GM21526 (cell line): Measurements from ENCODE around the gene ARID1B.
A peak's percentile ranks its signal among the peaks of the same experiment; 100 is the strongest.

Experiments
- ATAC-seq: cut with Tn5 transposase; IDR thresholded peaks from one replicate; pipeline ENCODE4 v1.9.1; 2021; ENCODE audit warnings: moderate library complexity; ENCODE audit not compliant: unreplicated experiment, low FRiP score

ARID1B gene

DNA sequence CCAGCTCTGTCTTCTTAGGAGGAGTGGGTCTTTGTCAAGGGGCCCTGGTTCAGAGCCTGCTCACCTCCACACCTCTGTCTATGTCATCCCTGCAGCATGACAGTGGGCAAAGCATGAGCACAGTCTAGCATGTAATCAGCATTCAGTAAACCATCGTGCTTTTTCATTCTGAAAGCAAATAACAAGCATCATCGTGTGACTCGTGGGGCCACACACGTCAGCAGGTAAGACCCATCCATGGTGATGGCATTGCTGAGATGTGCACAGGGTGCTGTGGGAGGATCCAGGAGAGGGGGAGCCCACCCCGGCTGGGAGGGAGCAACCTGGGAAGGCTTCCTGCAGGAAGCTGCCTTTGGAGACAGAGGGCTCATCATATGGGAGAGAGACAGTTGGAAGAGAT lies 439.4 kb downstream of the ARID1B start:
- ATAC-seq, result no peak

DNA sequence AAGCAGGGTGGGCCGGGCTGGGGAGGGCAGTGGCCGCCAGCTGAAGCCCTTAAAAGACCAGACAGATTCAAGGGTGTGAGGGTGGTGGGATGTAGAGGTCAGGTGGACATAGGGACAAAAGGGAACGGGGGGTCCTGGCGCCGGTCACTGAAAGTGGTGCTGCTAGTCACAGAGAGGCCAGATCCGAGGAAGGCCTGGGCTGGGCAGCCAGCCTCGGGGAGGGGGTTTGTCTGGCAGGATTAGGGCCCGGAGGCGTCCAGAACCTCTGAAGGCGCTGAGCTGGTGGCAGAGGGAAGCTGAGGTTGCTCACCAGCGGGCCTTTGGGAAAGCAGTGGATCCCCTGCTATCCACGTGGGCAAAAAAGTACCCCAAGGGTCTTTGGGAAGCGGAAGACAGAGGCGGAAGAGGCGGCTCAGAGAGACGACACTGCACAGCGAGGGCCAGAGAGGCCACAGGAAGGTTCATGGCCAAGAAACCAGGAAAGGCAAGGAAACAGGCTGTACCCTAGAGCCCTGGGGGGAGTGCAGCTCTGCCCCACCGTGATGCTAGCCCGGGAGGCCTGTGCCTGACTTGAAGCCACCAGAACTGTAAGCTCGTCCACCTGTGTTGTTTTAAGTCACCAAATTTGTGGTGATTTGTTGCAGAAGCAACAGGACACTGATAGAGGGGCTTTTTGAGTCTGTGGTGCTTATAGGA lies 440.2 kb downstream of the ARID1B start:
- no peak for ATAC-seq

DNA sequence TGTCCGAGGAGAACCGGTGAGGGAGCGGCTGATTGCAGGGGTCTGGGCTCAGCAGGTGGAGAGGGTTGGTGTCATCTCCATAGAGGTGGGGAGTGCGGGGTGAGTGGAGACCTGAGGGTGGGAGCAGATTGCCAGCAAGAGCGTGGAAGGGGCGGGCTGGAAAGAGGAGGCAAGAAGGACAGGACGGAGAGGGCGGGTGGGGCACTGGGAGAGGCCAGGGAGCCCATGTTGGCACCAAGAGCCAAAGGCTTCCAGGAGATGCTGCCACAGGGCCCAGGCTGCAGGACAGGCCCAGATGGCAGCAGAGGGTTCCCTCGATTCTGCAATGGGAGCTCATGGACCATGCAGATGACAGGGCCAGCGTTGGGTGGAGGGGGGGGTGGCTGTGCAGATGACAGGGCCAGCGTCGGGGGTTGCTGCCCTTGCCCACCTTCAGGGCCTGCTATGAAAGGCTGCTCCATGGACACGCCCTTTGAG lies 440.8 kb downstream of the ARID1B start:
- no peak for ATAC-seq

DNA sequence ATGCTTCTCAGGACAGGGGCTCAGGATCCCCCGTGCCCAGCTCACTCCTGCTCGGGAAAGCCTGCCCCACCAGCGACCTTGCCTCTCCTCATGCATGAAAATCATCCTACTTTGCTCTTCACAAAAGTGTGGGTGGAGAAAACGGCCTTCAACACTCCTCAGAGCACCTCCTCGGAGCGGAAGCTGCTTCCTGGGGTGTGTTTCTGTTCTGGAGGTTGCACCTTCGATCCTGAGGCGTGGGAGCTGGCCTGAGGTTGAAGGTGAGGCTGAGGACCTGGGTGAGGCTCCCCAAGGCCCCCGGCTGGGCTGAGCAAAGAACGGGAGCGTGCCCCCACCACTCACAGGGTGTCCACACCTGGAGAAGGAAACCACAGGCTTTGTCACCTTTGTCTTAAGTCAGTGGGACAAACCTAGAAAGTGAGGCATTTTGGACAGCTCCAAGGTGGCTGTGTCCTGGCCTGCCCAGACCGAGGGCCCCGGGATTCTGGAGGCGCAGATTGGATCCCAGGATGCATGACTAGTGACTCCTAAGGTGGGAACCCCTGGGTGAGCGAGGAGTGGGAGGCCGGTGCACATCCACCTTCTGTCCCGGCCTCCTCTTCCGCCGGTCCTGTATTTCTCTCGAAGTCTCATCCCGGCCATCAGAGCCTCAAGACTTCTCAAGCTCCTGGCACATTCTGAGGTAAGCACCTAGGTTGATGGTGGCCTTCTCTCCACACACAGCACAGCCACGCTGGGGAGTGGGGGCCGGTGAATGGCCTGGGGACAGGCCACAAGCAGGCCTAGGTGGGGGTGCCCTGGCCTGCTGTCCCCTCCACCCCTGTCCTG lies 441.4 kb downstream of the ARID1B start:
- ATAC-seq, result no peak

DNA sequence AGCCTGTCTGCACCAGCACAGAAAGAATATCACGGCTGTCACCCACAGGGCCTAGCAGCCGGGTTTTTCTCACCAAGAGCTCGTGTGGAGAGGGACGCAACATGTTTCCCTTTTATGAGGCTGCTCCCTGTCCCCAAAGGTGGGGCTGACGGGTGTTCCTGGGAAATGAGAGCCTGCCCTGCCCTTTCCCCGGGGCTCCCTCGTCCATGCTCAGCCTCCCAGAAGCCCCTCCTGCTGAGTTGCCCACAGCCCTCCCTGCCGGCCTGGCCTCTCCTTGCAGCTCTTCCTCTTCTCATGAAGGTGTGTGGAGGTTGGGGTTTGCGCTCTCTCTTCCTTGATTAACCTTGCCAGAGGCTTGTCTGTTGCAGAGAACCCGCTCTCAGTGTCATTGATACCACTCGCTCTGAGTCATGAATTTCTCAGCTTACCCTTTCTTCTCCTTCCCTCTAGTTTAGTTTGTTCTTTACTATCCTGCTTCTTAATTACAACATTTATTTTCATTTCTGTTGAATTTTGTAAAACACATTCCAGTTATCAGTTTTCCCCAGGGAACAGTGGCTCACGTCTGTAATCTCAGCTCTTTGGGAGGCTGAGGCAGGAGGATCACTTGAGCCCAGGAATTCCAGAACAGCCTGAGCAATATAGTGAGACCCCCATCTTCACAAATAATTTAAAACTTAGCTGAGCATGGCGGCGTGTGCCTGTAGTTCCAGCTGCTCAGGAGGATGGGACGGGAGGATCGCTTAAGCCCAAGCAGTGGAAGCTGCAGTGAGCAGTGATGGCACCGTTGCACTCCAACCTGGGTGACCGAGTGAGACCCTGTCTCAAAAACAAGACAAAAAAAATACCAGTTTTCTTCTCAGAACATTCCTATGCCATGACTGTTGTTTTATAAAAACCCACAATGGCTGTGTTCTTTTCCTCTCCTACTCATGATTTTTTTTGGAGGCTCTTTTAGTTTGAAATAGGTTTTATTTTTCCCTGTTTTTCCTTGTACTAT lies 442.3 kb downstream of the ARID1B start:
- ATAC-seq, result no peak

DNA sequence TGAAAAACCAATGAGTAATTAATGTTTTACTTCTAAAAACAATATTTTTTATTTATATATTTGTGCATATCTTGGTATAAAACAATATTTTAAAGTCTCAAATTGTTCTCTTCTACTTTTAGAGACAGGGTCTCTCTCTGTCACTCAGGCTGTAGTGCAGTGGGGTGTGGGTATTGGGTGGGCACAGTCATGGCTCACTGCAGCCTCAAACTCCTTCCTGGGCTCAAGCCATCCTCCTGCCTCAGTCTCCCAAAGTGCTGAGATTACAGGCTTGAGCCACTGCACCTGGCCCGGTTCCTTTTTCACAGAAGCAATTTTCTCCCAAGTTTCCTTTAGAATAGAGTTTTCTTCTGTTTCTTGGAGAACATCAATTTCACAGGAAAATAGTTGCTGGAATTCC lies 443.3 kb downstream of the ARID1B start:
- no peak for ATAC-seq

DNA sequence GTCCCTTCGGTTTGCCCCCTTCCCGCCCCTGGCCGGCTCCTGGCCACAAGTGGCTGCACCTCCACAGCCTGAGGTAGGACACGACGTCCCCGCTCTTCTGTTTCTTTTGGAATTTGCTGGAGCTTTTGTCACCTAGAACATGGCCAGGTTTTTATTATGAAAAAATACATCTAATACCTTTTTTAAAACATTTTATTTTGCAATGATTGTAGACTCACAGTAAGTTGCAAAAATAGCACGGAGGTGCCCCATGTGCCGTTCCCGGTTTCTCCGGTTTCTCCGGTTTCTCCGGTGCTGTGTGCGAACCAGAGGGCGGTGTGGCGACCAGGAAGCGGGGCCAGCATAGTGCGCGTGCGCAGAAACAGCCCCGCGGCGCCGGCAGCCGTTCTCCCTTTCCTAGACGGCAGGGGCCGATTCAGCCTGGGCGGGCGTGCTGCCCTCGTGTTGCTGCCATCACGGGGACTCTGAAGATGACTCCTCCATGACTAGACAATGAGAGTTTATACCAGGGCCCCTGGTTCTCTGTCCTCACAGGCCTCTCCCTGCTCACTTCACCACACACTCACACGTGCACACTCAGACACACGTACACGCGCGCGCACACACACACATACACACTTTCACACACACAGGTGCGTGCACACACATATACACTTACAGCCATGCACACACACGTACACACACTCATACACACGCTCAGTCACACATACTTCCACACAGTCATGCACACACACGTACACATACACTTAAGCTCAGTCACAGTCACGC lies 444.1 kb downstream of the ARID1B start:
- peak; percentile 55 for ATAC-seq

DNA sequence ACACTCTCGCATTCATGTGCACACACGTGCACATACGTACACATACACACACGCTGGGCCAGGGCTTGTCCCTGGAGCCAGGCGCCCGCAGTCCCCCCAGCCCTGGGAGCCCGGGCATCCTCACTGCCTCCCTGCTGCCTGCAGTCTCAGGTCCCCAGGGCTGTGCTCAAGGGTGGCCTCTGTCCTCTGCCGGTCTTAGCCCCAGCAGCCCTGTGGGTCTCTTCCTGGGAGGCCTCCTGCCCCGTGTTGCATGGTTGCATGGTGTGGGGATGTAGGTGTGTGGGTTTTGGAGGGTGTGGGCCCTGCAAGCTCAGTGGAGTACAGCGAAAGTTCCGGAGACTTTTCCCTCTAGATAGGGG lies 444.6 kb downstream of the ARID1B start:
- no peak for ATAC-seq

DNA sequence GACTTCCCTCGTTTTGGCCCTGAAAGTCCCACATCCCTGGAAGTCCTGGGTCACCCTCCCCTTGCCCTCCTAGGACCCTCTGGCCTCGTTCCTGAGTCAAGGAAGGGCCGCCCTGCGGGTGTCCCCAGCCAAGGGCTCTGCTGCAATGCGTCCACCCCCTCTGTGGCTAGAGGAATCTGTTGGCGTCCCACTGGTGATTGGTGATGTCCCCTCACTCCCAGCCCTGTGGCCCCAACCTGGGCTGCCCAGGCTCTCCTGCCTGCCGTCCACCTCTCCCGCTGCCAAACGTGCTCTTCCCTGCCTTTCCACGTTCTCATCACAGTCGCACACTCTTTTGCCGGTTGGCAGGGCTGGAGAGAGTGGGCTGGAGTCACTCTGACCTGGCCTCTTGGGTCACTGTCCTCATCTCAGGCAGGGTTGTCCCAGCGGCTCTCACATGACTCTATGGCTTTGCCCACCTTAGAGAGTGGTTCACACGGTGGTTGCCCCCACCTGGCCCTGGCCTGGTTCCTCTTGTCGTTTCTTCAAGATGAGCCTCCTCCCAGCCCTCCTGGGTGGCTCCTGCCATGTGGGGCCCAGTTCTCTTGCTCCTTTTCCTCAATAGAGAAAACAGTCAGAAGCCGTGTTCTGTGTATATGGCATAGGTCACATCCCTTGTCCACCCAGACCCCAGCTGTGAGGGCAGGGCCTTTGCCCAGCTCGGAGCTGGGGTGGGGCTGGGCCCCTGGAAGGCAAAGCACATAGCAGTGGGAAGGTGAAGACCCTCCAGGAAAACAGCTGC lies 445.2 kb downstream of the ARID1B start:
- ATAC-seq, result no peak

DNA sequence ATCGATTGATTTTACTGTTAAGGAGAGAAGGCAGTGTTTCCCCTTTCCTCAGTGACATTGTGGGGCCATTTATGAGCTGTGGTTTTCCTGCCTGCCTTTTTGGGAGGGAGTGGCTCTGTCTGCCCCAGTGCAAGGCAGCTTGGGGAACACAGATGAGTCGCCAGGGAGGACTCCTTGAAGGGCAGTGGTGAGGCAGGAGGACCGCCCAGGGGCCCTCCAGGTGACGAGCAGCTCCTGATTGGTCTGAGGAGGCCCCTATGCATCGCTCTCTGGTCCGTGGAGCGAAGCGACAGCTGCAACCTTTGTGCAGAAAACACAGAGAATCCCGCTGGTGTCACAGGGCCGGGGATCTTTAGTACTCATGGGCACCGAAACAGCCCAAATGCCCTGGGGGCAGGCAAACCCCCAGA lies 445.8 kb downstream of the ARID1B start:
- no peak for ATAC-seq

DNA sequence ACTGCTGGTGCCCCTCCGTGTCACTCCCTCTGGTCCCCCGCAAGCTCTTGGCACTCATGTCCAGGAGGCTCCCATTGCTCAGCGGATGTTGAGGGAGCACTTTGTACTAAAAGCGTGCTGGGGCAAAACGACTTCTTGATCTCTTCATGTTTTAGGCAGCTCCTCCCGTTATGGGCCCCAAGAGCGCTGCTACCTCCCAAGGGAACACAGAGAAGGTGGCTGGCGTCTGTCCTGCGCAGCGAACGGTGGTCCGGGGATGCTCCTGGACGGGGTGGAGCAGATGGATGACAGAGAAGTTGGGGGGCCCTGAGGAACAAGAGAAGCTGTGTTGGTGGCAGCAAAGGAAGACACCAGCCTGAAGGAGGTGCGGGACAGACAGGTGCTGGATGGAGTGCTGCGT lies 446.3 kb downstream of the ARID1B start:
- no peak for ATAC-seq

DNA sequence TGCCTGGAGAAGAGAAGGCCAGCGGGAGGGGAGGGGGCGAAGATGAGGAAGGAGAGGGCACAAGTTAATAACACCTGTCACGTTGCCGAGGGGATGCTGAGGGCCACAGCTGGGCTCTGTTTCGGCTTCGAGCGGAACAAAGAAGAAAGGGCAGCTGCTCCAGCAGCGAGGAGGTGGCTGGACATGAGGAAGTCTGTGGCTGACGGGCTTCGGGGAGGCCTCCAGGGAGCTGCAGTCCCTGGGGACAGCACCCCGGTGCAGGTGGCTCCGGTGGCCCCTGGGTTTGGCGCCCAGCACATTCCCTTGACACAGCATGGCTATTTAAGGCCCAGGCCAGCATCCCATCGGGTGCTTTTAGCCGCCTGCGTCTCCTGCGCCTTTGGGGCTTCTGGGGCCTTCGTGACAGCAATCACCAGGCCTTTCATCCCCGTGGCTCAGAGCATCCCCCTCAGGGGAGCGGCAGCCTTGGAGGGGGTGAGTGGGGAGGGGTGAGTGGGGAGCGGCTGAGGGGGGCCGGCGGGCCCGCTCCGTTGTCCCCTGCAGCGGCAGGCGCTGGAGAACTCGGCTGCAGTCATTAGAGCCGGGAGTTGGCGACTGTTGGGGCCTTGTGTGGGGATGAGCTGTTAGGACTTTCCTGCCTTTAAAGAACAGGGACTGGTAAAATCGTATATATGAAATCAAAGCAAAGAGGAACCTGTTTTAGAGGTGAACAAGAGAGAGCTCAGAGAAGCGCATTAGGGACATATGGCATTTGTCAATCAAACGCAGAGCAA lies 447.2 kb downstream of the ARID1B start:
- no peak for ATAC-seq

DNA sequence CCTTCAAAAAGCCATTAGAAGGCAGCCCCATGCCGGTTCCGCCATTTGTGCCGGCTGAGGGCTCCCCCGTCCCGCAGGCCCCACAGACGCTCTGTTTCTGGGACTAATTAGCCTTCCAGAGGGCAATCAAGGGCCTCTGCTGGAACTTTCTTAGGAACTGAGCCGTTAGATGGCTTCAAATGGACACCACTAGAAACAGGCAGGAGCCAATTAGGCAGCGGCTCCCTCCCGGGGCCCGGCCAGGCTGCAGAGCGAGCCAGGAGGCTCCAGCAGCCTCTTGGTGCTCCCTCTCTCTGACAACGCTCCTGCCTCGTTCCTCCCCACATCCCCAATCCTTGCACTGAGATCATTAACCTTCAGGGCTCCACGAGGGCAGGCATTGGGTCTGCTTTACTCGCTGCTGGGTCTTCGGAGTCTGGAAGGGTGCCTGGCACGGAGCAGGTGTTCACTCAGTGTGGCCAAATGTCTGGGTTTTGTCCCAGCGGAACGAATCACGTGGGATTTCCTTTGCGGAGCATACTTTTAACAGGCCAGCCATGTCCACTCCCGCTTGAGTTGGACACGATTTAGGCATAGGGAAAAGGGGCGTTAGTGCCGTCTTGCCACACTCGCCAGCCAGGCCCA lies 447.9 kb downstream of the ARID1B start:
- no peak for ATAC-seq

DNA sequence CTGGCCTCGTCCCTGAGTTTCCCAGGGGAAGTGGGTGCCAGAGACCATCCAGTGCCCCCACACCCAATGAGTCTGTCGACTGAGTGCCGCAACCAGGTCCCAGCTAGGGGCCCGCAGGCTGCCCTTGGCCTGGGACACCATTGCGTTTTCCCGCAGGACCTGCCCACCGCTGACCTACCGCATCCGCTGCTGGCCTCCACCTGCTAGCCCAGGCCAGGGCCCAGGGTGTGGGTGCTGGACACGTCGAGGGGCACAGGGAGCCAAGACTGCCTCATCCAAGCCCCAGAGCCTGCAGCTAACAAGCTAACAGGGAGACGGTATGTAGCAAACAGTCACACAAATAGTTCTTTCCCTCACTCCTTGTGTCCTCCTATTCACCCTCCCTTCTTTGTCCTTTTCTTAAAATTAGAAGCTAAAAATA lies 448.4 kb downstream of the ARID1B start:
- ATAC-seq, result no peak

DNA sequence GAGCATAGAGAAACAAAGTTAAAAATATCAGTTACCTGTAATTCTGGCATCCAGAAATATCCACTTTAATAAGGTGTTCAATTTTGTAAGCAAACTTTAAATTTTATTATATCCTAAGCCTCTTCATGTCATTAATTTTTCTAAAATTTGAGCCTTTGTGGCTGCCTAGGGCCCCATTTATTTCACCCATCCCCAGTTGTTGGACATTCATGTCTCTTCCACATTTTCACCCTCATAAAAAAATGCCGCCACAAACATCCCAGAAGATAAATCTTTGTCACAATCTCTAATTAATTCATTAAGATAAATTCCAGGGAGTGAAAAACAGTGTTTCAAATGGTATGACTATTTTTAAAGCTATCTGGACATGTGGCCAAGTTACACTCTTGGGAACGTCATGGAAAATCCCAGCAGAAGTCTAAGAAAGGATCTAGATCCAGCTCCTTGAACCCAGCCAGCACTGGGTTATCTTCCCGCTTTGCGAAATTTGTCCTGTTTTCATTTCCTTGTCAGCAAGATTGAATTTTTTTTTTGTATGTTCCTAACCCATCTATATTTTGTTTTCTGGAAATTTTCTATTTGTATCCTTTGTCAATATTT lies 448.9 kb downstream of the ARID1B start:
- ATAC-seq, result no peak

DNA sequence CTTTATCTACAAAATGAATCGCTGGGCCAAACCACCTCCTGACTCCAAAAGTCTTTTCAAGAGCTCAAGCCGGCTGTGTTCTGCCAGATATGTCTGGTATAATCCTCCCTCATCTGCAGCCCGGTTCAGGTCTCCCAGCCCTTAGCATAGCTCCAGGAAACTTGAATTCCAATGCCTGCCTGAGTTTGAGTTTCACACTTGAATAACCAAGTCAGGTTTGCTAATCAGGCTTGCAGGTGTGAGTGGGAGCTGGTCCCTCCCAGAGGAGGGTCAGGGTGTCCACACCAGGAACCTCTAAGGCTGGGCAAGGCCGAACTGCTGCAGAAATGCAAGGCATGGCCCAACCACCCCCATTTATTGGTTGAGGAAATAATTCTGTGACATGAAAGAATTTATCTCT lies 449.6 kb downstream of the ARID1B start:
- no peak for ATAC-seq

DNA sequence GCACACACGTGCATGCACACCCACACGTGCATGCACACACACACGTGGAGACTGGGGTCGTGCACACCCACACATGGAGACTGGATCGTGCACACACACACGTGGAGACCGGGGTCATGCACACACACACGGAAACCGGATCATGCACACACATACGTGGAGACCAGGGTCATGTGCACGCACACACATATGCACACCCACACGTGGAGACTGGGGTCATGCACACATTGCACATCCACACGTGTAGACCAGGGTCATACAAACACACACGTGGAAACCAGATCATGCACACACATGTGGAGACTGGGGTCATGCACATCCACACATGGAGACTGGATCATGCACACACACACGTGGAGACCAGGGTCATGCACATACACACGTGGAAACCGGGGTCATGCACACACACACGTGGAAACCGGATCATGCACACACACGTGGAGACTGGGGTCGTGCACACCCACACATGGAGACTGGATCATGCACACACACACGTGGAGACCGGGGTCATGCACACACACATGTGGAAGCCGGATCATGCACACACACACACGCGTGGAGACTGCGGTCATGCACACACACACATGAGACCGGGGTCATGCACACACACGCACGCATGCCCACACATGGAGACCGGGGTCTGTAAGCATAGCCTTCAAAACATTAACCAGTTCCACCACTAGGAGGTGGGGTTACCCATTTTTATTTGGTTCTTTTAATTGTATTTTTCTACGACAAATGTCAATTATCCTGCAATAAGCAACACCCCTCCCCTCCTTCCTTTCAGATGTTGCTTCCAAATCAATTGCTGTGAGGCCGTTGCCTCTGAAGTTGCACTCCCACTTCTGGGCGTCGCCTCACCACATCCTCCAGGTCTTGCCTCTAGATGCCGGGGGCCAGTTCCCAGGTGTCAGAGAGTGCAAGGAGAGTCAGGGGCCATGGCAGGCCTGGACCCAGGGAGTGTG lies 450.3 kb downstream of the ARID1B start:
- no peak for ATAC-seq
